ENCODE results near the gene NDUFB11. TPM values are rescaled to one million over a fixed set of nuclear protein-coding genes. Genes with fewer than 3 reads are reported as not detected.
A peak's percentile ranks its signal among the peaks of the same experiment; 100 is the strongest.

Gene NDUFB11
- total and polyA plus RNA-seq, 9 of the 15 experiments (the other 6 are each of a cell fraction or from before 2014, with no cell fraction given), result 20.9 to 269 (median 86.8) TPM

DNA sequence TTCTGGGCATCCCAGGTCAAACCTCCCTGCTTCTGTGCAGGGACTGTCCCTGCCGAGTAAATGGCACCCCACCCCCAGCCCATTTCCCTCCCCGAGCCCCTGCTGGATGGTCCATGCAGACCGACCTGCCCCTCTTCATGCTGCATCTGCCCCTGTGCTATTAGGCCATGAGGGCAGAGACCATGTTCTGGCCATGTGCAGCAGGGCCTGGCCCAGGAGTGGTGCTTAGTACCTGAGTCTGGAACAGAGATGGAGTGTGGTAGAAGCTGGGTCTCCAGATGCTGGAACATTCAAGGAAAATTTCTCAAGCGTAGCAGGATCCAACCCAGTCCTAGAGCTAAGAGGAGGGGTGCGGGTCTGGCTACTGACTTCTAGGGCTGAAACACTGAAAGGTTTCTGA lies 33.8 kb upstream of the NDUFB11 start:
- intact Hi-C loops (cut with micrococcal nuclease), result no loop called here
- WGBS (ENCODE audit: insufficient coverage, low coverage, missing lambda C conversion rate), result 95% methylated on average over 3 of the region's 5 CpGs
- H3K27me3 ChIP-seq (ENCODE audit: control insufficient read depth in 2 of 2, insufficient read depth in 2 of 2, low read length in 2 of 2), result no peaks in the 10 kb centered on the region
- POLR2A ChIA-PET, result no interaction called here
- peaks cover 83% of the 10 kb centered on the region; the same call in 2 of the 3 replicates for H3K36me3 ChIP-seq (ENCODE audit: control insufficient read depth, insufficient read depth, low read length)
- no peak overlapping the region for H3K9ac ChIP-seq (ENCODE audit: insufficient read depth in 1 of 2, low read depth in 2 of 2, low read length in 2 of 2)
- in situ Hi-C loops (cut with MboI), result no loop called here
- DNase-seq (ENCODE audit: extremely low read depth in 1 of 4, low spot score in 3 of 4) (no peak), ATAC-seq (no peak), FAIRE-seq (no peak)
- no peak for TF ChIP-seq ILK (tag; IDR thresholded peaks at IDR 0.05; ENCODE audit: borderline replicate concordance, low read depth)
- H3K4me3 ChIP-seq, result no peak overlapping the region
- no peak overlapping the region for H3K27ac ChIP-seq (ENCODE audit: extremely low read depth, low read depth, low read length)
- no TSS peak for BruUV-seq (replicated peaks)
- H3K4me2 ChIP-seq (ENCODE audit: insufficient read depth, low read length), result no peak overlapping the region
- H3K9me1 ChIP-seq (ENCODE audit: control insufficient read depth, insufficient read depth, low read length), result no peaks in the 10 kb centered on the region
- no peaks in the 10 kb centered on the region for H3K79me2 ChIP-seq (ENCODE audit: control insufficient read depth, insufficient read depth, low read length)
- H4K20me1 ChIP-seq (replicated peaks; ENCODE audit: control insufficient read depth, insufficient read depth, low read length), result peaks cover 4% of the 10 kb centered on the region; the same call in 1 of the 2 replicates
- CTCF ChIA-PET (ENCODE audit: low intra/inter-chr PET ratio), result no interaction called here
- H3K9me3 ChIP-seq (replicated peaks; ENCODE audit: control insufficient read depth, insufficient read depth, low read depth, low read length), result no peaks in the 10 kb centered on the region
- H3K4me1 ChIP-seq (replicated peaks in 1 of 2; ENCODE audit: control insufficient read depth in 2 of 2, insufficient read depth in 2 of 2, low read length in 2 of 2), result no peaks in the 10 kb centered on the region
- H2AFZ ChIP-seq (ENCODE audit: low read depth, low read length), result no peak overlapping the region

DNA sequence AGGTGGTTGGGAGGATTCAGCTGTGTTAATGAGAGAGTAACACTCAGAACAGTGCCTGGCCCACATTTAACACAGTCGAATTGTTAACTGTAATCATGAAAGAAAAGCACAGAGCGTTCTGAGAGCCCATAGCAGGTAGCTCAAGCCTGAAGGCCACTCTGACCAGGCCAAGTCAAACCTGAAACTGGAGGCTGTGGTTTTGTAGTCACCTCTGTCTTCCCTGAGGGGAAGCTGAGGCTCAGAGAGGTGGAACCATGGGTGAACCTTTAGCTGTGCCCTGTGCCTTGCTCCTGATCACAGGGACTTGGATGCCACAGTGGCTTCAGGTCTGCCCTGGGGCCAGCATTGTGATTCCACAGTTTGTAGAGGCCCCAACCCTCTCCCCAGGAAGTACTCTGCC lies 32.6 kb upstream of the NDUFB11 start:
- H3K4me2 ChIP-seq (ENCODE audit: insufficient read depth, low read length), result no peak overlapping the region
- no peaks in the 10 kb centered on the region for H3K79me2 ChIP-seq (ENCODE audit: control insufficient read depth, insufficient read depth, low read length)
- ChIA-PET CTCF (ENCODE audit: low intra/inter-chr PET ratio) (no interaction called here), POLR2A (no interaction called here)
- H3K9me1 ChIP-seq (ENCODE audit: control insufficient read depth, insufficient read depth, low read length), result no peaks in the 10 kb centered on the region
- in situ Hi-C loops (cut with MboI), result no loop called here
- no peaks in the 10 kb centered on the region for H3K9me3 ChIP-seq (replicated peaks; ENCODE audit: control insufficient read depth, insufficient read depth, low read depth, low read length)
- H3K4me3 ChIP-seq, result no peak overlapping the region
- H3K36me3 ChIP-seq (ENCODE audit: control insufficient read depth, insufficient read depth, low read length), result peaks cover 86% of the 10 kb centered on the region; the same call in 2 of the 3 replicates
- TSS peak; percentile 28 for BruUV-seq (replicated peaks)
- 44% methylated on average over 2 of the region's 2 CpGs for WGBS (ENCODE audit: insufficient coverage, low coverage, missing lambda C conversion rate)
- H3K9ac ChIP-seq (ENCODE audit: insufficient read depth in 1 of 2, low read depth in 2 of 2, low read length in 2 of 2), result no peak overlapping the region
- peaks cover 4% of the 10 kb centered on the region; the same call in 1 of the 2 replicates for H4K20me1 ChIP-seq (replicated peaks; ENCODE audit: control insufficient read depth, insufficient read depth, low read length)
- intact Hi-C loops (cut with micrococcal nuclease), result no loop called here
- H3K4me1 ChIP-seq (replicated peaks in 1 of 2; ENCODE audit: control insufficient read depth in 2 of 2, insufficient read depth in 2 of 2, low read length in 2 of 2), result no peaks in the 10 kb centered on the region; a peak in 1 of 5 replicates
- no peak for FAIRE-seq
- no peak overlapping the region for H2AFZ ChIP-seq (ENCODE audit: low read depth, low read length)
- no peak for ATAC-seq
- no peak for DNase-seq (ENCODE audit: extremely low read depth in 1 of 4, low spot score in 3 of 4)
- H3K27ac ChIP-seq (ENCODE audit: extremely low read depth, low read depth, low read length), result no peak overlapping the region
- H3K27me3 ChIP-seq (ENCODE audit: control insufficient read depth in 2 of 2, insufficient read depth in 2 of 2, low read length in 2 of 2), result no peaks in the 10 kb centered on the region
- TF ChIP-seq, protein P1, sequence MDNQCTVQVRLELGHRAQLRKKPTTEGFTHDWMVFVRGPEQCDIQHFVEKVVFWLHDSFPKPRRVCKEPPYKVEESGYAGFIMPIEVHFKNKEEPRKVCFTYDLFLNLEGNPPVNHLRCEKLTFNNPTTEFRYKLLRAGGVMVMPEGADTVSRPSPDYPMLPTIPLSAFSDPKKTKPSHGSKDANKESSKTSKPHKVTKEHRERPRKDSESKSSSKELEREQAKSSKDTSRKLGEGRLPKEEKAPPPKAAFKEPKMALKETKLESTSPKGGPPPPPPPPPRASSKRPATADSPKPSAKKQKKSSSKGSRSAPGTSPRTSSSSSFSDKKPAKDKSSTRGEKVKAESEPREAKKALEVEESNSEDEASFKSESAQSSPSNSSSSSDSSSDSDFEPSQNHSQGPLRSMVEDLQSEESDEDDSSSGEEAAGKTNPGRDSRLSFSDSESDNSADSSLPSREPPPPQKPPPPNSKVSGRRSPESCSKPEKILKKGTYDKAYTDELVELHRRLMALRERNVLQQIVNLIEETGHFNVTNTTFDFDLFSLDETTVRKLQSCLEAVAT (IDR thresholded peaks at IDR 0.05), result no peak
- no peak for TF ChIP-seq FOSL1 (tag; conservative IDR thresholded peaks at IDR 0.05)
- TF ChIP-seq BRD4 (IDR thresholded peaks at IDR 0.05), result no peak
- TF ChIP-seq, protein P2, sequence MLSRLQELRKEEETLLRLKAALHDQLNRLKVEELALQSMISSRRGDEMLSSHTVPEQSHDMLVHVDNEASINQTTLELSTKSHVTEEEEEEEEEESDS (CRISPR knock-in tag; IDR thresholded peaks at IDR 0.05), result no peak
- TF ChIP-seq ZNF224 (CRISPR knock-in tag; IDR thresholded peaks at IDR 0.05), result no peak
- no peak for TF ChIP-seq GATAD2B (IDR thresholded peaks at IDR 0.05; ENCODE audit: borderline replicate concordance)
- TF ChIP-seq ZNF507 (tag; conservative IDR thresholded peaks at IDR 0.05), result no peak
- TF ChIP-seq MXI1 (IDR thresholded peaks at IDR 0.05; ENCODE audit: low read depth, low read length), result no peak
- no peak for TF ChIP-seq PHF20 (IDR thresholded peaks at IDR 0.05; ENCODE audit: partially characterized antibody)
- no peak for TF ChIP-seq ZNF561 (CRISPR knock-in tag; conservative IDR thresholded peaks at IDR 0.05)
- TF ChIP-seq, protein P3, sequence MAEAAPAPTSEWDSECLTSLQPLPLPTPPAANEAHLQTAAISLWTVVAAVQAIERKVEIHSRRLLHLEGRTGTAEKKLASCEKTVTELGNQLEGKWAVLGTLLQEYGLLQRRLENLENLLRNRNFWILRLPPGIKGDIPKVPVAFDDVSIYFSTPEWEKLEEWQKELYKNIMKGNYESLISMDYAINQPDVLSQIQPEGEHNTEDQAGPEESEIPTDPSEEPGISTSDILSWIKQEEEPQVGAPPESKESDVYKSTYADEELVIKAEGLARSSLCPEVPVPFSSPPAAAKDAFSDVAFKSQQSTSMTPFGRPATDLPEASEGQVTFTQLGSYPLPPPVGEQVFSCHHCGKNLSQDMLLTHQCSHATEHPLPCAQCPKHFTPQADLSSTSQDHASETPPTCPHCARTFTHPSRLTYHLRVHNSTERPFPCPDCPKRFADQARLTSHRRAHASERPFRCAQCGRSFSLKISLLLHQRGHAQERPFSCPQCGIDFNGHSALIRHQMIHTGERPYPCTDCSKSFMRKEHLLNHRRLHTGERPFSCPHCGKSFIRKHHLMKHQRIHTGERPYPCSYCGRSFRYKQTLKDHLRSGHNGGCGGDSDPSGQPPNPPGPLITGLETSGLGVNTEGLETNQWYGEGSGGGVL (CRISPR knock-in tag; IDR thresholded peaks at IDR 0.05), result no peak
- no peak for TF ChIP-seq RHOXF2B (CRISPR knock-in tag; conservative IDR thresholded peaks at IDR 0.05)
